ENCODE measurements around the gene LCN12. TPM values are rescaled to one million over a fixed set of nuclear protein-coding genes. Genes with fewer than 3 reads are reported as not detected.

Gene LCN12
- total RNA-seq, 4 donors from 2014 or later = 1.8 to 8.7 (median 7.9) TPM; not detected in 1

DNA sequence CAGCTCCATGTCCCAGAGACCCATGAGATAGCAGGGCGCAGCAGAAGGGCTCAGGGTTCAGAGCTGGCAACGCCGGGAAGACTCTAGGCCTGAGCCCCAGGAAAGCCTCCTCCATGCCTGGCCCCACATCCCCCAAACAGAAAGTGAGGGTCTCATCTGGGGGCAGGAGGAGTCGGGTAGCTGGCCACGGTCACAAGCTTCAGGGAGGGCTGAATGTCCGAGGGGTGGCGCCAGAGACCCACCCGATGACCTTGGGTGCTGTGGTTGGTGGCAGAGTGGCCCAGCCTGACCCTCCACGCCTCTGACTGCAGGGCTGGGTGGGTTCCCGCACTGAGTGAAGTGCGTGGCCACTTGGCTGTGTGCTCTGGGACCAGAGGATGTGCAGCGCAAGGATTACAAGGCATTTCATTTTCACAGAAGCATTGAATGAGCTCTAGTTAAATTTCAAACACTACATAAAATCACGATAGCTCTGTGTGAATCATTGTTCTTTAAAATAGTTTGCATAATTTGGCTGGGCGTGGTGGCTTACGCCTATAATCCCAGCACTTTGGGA lies 4.0 kb upstream of the LCN12 start:
- Histone ChIP-seq H3K36me3 (peaks cover 0 to 2% (median 0%) of the 10 kb centered on the region in 3 donors), H3K9me3 (no peaks in the 10 kb centered on the region), H3K4me3 (no peak overlapping the region), H3K27ac (peak overlapping the region in 2 of 4 donors; percentile 66 to 94), H3K27me3 (no peaks in the 10 kb centered on the region), H3K4me1 (peaks cover 0 to 34% (median 11%) of the 10 kb centered on the region in 4 donors)
- peak in 2 of 3 donors; percentile 36 to 75 for DNase-seq
- TF ChIP-seq POLR2A (IDR thresholded peaks at IDR 0.05) (no peak), CTCF (IDR thresholded peaks at IDR 0.05) (peak in 4 of 6 experiments; percentile 33 to 48 (median 42))

DNA sequence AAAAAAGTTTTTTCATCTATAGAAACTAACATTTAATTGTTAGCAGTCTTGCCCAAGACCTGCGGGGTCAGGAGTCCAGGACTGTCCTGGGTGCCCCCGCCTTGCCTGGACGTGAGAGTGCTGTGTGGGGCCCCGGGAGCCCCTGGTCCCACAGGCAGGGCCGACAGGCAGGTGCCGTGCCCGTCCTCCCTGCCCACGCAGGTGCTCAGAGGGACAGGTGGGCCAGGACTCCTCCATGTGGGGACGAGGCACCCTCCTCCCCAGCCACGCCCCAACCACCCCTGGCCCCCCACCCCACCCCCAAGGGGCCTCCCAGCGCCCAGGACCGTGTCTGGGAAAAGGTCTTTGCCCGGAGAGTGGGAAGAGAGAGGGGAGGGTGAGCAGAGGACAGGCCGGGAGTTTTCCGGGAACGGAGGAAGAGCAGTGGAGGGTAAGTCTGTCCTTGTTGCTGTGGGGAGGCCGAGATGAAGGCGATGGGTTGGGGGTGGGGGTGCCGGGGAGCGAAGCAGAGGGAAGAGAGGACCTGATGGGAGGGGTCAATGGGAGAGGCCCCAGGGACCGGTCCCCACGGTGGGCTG lies 2.7 kb upstream of the LCN12 start:
- Histone ChIP-seq H3K27me3 (no peaks in the 10 kb centered on the region), H3K4me1 (peaks cover 0 to 27% (median 4%) of the 10 kb centered on the region in 4 donors), H3K36me3 (no peaks in the 10 kb centered on the region), H3K27ac (peak overlapping the region; percentile 88 to 96 (median 95)), H3K9me3 (no peaks in the 10 kb centered on the region), H3K4me3 (peak overlapping the region; percentile 61 to 81 (median 68))
- DNase-seq = peak in 1 of 3 donors; percentile 57
- no peak for TF ChIP-seq CTCF (IDR thresholded peaks at IDR 0.05)
- TF ChIP-seq POLR2A (IDR thresholded peaks at IDR 0.05) = no peak

- H3K36me3 ChIP-seq = no peaks in the 10 kb centered on the region
Measured at GRCh38 chr9:136949817-136950655, 2.0 kb upstream of the LCN12 start.

DNA sequence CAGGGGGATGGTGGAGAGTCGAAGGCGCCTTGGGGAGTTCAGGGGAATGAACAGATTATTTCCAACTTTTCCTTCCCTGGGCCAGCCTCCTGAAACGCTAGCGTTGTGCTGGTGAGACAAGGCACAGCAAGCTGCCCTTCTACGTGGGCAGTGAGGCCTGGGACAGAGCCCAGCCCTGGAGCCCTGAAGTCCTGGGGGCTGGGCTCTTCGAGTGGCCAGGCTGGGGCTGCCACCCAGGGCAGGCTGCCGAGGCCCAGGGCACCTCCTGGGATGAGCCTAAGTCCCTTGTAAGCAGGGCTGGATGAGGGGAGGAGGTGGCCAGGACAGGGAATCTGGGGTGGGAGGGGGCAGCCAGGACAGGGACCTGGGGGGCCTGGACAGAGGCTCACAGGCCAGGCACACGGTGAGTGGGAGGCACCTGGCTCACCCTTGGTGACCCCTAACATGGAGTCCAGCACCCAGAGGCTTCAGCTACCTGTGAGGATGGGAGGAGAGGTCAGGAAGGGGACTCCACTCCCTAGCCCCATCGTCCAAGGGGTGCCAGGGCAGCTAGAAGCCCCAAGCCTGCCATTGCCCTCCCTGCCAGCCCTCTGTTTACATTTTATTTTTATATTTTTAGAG lies 1.3 kb upstream of the LCN12 start:
- no peaks in the 10 kb centered on the region for H3K9me3 ChIP-seq
- DNase-seq = no peak
- peak overlapping the region; percentile 88 to 96 (median 95) for H3K27ac ChIP-seq
- TF ChIP-seq POLR2A (IDR thresholded peaks at IDR 0.05) (no peak), CTCF (IDR thresholded peaks at IDR 0.05) (no peak)
- H3K4me3 ChIP-seq = peak overlapping the region; percentile 61 to 81 (median 68)
- H3K27me3 ChIP-seq = no peaks in the 10 kb centered on the region
- peaks cover 0 to 24% (median 4%) of the 10 kb centered on the region in 4 donors for H3K4me1 ChIP-seq
- H3K36me3 ChIP-seq = no peaks in the 10 kb centered on the region

More at GRCh38 chr9:136949817-136950655, 2.0 kb upstream of the LCN12 start:
- H3K4me3 ChIP-seq = peak overlapping the region; percentile 61 to 81 (median 68)
- H3K9me3 ChIP-seq = no peaks in the 10 kb centered on the region
- peak; percentile 98 to 99 (median 99) for DNase-seq
- TF ChIP-seq CTCF (IDR thresholded peaks at IDR 0.05) (peak; percentile 21 to 52 (median 39)), POLR2A (IDR thresholded peaks at IDR 0.05) (peak; percentile 83 to 93)
- H3K4me1 ChIP-seq = peaks cover 0 to 24% (median 4%) of the 10 kb centered on the region in 4 donors
- peak overlapping the region; percentile 88 to 96 (median 95) for H3K27ac ChIP-seq
- H3K27me3 ChIP-seq = no peaks in the 10 kb centered on the region

DNA sequence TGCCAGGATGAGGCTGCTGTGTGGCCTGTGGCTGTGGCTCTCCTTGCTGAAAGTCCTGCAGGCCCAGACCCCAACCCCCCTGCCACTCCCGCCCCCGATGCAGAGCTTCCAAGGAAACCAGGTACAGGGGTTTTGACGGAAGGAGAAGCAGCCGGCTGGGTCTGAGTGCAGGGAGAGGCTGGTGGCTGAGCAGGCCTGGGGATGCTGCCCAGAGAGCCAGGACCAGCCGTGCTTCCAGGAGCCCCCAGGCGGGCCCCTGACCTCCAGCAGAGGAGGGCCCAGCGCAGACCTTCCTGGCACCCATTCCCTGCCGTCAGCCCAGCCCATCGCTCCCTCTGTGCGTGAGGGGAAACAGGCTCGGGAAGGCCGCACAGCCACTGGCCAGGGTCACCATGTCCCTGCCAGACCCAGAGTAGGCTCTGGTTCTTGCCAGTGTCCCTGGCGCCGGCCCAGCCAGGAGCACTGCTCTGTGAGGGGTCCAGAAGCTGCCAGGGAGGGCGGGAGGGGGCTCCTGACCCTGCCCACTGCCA lies 313 bp downstream of the LCN12 start:
- Histone ChIP-seq H3K4me3 (no peak overlapping the region), H3K4me1 (peaks cover 0 to 24% (median 4%) of the 10 kb centered on the region in 4 donors), H3K27ac (no peak overlapping the region), H3K9me3 (no peaks in the 10 kb centered on the region), H3K36me3 (no peaks in the 10 kb centered on the region), H3K27me3 (no peaks in the 10 kb centered on the region)
- no peak for TF ChIP-seq CTCF (IDR thresholded peaks at IDR 0.05)
- no peak for TF ChIP-seq POLR2A (IDR thresholded peaks at IDR 0.05)
- DNase-seq = no peak

Data from Peyer's patch (tissue), 4 donors.